ENCODE measurements around the gene KMT2C. TPM values are rescaled to one million over a fixed set of nuclear protein-coding genes. Genes with fewer than 3 reads are reported as not detected.

KMT2C gene
- total and polyA plus RNA-seq, 10 of the 15 experiments (the other 5 are each of a cell fraction or from before 2014, with no cell fraction given), result 3.3 to 45.2 (median 19.2) TPM

- no peak for TF ChIP-seq E2F8 (IDR thresholded peaks at IDR 0.05; ENCODE audit: low read depth, partially characterized antibody)
- TF ChIP-seq USF2 (IDR thresholded peaks at IDR 0.05; ENCODE audit: borderline replicate concordance, low read depth, low read length), result no peak
These were observed 309.1 kb downstream of the KMT2C start (continued) for GRCh38 chr7:152126741-152127140.

GRCh38 chr7:152122540-152122939 is 313.3 kb downstream of the KMT2C start:
- intact Hi-C loops (cut with micrococcal nuclease; ENCODE audit: unreplicated experiment), result no loop called here
- no peak for DNase-seq (ENCODE audit: low read depth, low spot score)
- H2AFZ ChIP-seq (ENCODE audit: control insufficient read depth, low read depth, low read length), result no peak overlapping the region
- ATAC-seq, result no peak
- H3K4me3 ChIP-seq, result no peak overlapping the region
- H3K4me2 ChIP-seq (ENCODE audit: control insufficient read depth, insufficient read depth), result no peak overlapping the region
- FAIRE-seq, result no peak
- H3K36me3 ChIP-seq (ENCODE audit: control insufficient read depth in 2 of 2, insufficient read depth in 2 of 2, low read length in 1 of 2), result peaks cover 10 to 37% of the 10 kb centered on the region in 2 experiments
- TF ChIP-seq KAT2A (conservative IDR thresholded peaks at IDR 0.05; ENCODE audit: control insufficient read depth, low read depth, low read length), result no peak
- TF ChIP-seq ZNF622 (IDR thresholded peaks at IDR 0.05), result no peak
- TF ChIP-seq MAX (IDR thresholded peaks at IDR 0.05; ENCODE audit: low read depth, low read length), result no peak
- TF ChIP-seq SUZ12 (IDR thresholded peaks at IDR 0.05; ENCODE audit: unreplicated experiment), result no peak
- no peak for TF ChIP-seq RELB (IDR thresholded peaks at IDR 0.05; ENCODE audit: low read depth)
- BruUV-seq (replicated peaks), result no TSS peak
- H3K9me3 ChIP-seq (replicated peaks; ENCODE audit: control insufficient read depth, insufficient read depth, low read length), result no peaks in the 10 kb centered on the region
- no peaks in the 10 kb centered on the region for H3K27me3 ChIP-seq (replicated peaks in 1 of 2; ENCODE audit: control insufficient read depth in 2 of 2, insufficient read depth in 2 of 2, low read length in 1 of 2)
- no peaks in the 10 kb centered on the region for H3K4me1 ChIP-seq (ENCODE audit: control insufficient read depth, insufficient read depth, low read length)
- RAD21 ChIA-PET (ENCODE audit: unreplicated experiment), result no interaction called here
- CTCF ChIA-PET, result no interaction called here
- no peak overlapping the region for H3K27ac ChIP-seq (ENCODE audit: control insufficient read depth, insufficient read depth)
- no peaks in the 10 kb centered on the region for H4K20me1 ChIP-seq (ENCODE audit: control insufficient read depth, insufficient read depth)
- no peaks in the 10 kb centered on the region for H3K79me2 ChIP-seq (ENCODE audit: control insufficient read depth, insufficient read depth, low read length)
- POLR2A ChIA-PET, result no interaction called here
- no peak overlapping the region for H3K9ac ChIP-seq (ENCODE audit: control insufficient read depth, insufficient read depth, low read length)
- SMC1A ChIA-PET (ENCODE audit: uncharacterized antibody, unreplicated experiment), result no interaction called here
- in situ Hi-C loops (cut with MboI), result no loop called here
- WGBS (ENCODE audit: insufficient coverage, insufficient replicate concordance, low lambda C conversion rate, missing lambda C conversion rate), result 100% methylated on average over 1 of the region's 1 CpG

Measured in GM12878 (cell line).